Measurements from ENCODE around the gene URB1.

- TF ChIP-seq CTCF (IDR thresholded peaks at IDR 0.05) (no peak), POLR2A (IDR thresholded peaks at IDR 0.05) (no peak)
Measured at GRCh38 chr21:32364387-32364786, 28.4 kb downstream of the URB1 start.
